ENCODE data around the gene MTUS2.

GRCh38 chr13:29204651-29205050 lies 384.5 kb downstream of the MTUS2 start:
- TF ChIP-seq CTCF (IDR thresholded peaks at IDR 0.05; ENCODE audit: poor library complexity) (no peak), EZH2 (IDR thresholded peaks at IDR 0.05; ENCODE audit: borderline replicate concordance) (no peak), EZH2phosphoT487 (IDR thresholded peaks at IDR 0.05; ENCODE audit: low read depth, severe bottlenecking, unreplicated experiment) (no peak)

Measured in hepatocyte (in vitro differentiated cells).